Activated B cell treated with CpG ODN at 0.5 μM for 24 hours (primary cell): Measurements from ENCODE around the gene SMAD3. TPM values are rescaled to one million over a fixed set of nuclear protein-coding genes. Genes with fewer than 3 reads are reported as not detected.
"Not testable (repeated sequence)": the region's sequence is repeated elsewhere in the genome, so short reads cannot be mapped to it uniquely, and the experiment has no call there.

Source experiments
- ATAC-seq: fragments of 200-7000 bp; cut with Tn5 transposase; one replicate; pipeline ENCODE4 v1.10.0; 2021; ENCODE audit warnings: low read depth, mild to moderate bottlenecking, moderate library complexity
- CTCF ChIA-PET: fragments of 350-600 bp; sonication (Branson Sonifier 250); formaldehyde crosslinking; loops from one replicate; lab custom pipeline; 2021; ENCODE audit warnings: antibody characterized with exemption; lab: Charles Lee
- POLR2A ChIA-PET: fragments of 350-600 bp; sonication (Branson Sonifier 250); formaldehyde crosslinking; loops from one replicate; lab custom pipeline; 2021; ENCODE audit warnings: antibody characterized with exemption; lab: Charles Lee
- DNase-seq: peaks from one replicate; pipeline ENCODE4 v3.0.0; 2022
- H3K27ac Mint-ChIP-seq: one replicate; pipeline ENCODE4 v1.8.0; 2020; ENCODE audit warnings: mixed read lengths
- H3K27me3 Mint-ChIP-seq: one replicate; pipeline ENCODE4 v1.8.0; 2021; ENCODE audit warnings: mixed read lengths
- H3K36me3 Mint-ChIP-seq: one replicate; pipeline ENCODE4 v1.8.0; 2021; ENCODE audit warnings: low read depth, mixed read lengths
- H3K4me1 Mint-ChIP-seq: one replicate; pipeline ENCODE4 v1.8.0; 2021; ENCODE audit warnings: mixed read lengths
- H3K4me3 Mint-ChIP-seq: one replicate; pipeline ENCODE4 v1.8.0; 2020; ENCODE audit warnings: mild to moderate bottlenecking, mixed read lengths
- H3K9me3 Mint-ChIP-seq: one replicate; pipeline ENCODE4 v1.8.0; 2020; ENCODE audit warnings: mixed read lengths
- intact Hi-C: fragments of 100-400 bp; cut with micrococcal nuclease; formaldehyde crosslinking; loops from one replicate; pipeline ENCODE4 v1.15.1; 2024
- total RNA-seq: library from RNA; stranded (reverse); gene quantifications from 2 replicates; pipeline ENCODE4 v1.2.3, GENCODE V29; 2022
- TF ChIP-seq, protein P1 (sequence below): fragments of 200-600 bp; IDR thresholded peaks from one replicate; pipeline ENCODE4 v1.8.0; 2022; ENCODE audit warnings: antibody characterized with exemption, mild to moderate bottlenecking

Gene SMAD3
- total RNA-seq, 1 donor from 2014 or later: 118 TPM

DNA sequence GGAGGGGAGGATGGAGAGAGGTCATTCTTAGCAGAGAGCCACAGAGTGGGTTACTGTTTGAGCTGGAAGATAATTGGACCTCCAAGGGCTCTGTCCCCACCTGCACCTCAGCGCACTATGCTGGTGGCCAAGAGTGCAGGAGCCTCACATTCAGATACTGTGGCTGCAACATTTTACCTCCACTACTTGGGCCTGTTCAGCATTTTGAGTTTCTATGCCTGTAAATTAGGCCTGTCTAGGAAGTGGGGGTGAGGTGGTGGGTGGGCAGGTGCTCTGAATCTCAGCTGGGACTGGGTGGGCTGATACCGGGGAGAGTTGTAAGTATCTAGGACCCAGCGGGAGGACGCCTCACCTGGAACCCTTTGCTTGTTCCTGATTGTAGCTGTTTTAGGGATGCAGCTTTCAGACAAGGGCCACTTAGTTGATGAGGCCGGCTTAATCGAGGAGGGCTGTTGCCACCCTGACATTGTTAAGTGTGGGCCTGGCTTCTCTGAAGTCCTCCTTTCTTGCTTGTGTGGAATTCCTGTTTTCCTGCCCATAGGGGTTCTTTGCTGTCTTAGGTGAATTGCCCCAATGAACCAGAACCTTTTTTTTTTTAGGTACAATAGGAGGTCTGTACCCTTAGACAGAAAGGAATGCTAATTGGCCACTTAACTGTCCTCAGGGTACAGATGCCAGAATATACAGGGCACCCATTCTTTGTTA, 83.8 kb downstream of the SMAD3 start:
- H3K4me3 Mint-ChIP-seq: peak overlapping the region; percentile 16
- ChIA-PET POLR2A (interaction anchor here (0.7 to 2.0 kb wide), 11 partner anchors 9 to 166 kb away, joined by 3 to 8 read pairs (median 5); no protein-coding TSS in a partner anchor), CTCF (interaction anchor here (1.2 kb wide), 1 partner anchor 68 kb away, joined by 4 read pairs; no protein-coding TSS in a partner anchor)
- no peak for ATAC-seq
- H3K4me1 Mint-ChIP-seq: peaks cover 92% of the 10 kb centered on the region
- intact Hi-C loops: loop anchor here (2.0 kb wide), 1 partner anchor 14 kb away; no protein-coding TSS in a partner anchor
- DNase-seq: no peak
- TF ChIP-seq, protein P1, sequence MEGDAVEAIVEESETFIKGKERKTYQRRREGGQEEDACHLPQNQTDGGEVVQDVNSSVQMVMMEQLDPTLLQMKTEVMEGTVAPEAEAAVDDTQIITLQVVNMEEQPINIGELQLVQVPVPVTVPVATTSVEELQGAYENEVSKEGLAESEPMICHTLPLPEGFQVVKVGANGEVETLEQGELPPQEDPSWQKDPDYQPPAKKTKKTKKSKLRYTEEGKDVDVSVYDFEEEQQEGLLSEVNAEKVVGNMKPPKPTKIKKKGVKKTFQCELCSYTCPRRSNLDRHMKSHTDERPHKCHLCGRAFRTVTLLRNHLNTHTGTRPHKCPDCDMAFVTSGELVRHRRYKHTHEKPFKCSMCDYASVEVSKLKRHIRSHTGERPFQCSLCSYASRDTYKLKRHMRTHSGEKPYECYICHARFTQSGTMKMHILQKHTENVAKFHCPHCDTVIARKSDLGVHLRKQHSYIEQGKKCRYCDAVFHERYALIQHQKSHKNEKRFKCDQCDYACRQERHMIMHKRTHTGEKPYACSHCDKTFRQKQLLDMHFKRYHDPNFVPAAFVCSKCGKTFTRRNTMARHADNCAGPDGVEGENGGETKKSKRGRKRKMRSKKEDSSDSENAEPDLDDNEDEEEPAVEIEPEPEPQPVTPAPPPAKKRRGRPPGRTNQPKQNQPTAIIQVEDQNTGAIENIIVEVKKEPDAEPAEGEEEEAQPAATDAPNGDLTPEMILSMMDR: no peak
- peak overlapping the region; percentile 57 for H3K27ac Mint-ChIP-seq
- H3K9me3 Mint-ChIP-seq: no peaks in the 10 kb centered on the region
- no peaks in the 10 kb centered on the region for H3K27me3 Mint-ChIP-seq
- H3K36me3 Mint-ChIP-seq: peaks cover 15% of the 10 kb centered on the region

DNA sequence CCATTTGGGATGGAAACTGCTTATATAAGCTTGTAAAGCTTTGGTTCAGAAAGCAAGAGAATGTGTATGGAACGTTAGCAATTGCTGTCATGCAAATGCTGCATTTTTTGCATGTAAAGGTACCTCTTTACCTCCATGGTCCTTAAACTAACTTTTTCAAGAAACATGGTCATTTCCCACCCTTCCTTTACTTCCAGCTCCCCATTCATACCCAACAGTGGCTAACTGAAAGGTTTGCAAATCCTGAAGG, 84.3 kb downstream of the SMAD3 start:
- POLR2A ChIA-PET: interaction anchor here (0.7 to 2.0 kb wide), 6 partner anchors 27 to 166 kb away, joined by 3 to 6 read pairs (median 4); no protein-coding TSS in a partner anchor
- CTCF ChIA-PET: no interaction called here
- intact Hi-C loops: loop anchor here (2.0 kb wide), 1 partner anchor 13 kb away; no protein-coding TSS in a partner anchor

DNA sequence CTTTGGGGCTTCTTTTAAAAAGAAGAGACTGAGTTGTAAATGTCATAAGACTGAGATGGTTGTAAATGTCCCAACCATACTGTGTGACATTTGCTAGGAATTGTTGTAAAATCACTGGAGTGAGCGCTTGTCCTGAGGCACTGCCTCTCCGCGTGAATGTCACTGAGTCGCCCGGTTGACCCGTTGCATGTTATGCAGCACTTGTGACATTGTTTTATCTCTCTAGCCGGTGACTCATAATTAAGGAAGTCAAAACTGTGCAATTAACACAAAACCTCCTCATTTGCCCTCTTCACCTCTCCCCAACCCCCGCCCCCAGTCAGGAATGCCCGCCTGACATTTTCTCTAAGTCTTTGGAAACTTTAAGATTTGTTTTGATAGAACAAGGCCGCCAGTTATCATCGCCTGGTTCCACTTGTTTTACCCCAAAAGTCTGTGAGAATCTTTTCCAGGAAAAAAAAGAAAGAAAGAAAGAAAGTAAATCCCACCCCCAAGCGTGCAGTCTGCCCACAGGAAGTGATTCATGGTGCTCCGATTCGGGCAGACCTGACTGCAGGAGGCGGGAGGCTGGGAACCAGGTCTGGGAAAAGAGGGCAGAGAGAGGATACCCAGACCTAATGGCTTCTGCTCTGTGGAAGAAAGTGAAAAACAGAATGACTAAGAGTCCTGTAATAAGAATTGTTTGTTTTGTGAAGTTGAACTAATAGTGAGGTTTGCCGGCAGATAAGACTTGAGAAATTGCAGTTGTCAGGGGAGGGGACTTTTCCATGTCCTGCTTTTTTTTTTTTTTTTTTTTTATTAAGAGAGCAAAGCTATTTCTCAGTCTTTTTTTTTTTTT, 84.8 kb downstream of the SMAD3 start:
- TF ChIP-seq, protein P1: no peak
- intact Hi-C loops: no loop called here
- ChIA-PET CTCF (no interaction called here), POLR2A (interaction anchor here (0.6 to 2.0 kb wide), 7 partner anchors 28 to 165 kb away, joined by 3 to 6 read pairs (median 3); no protein-coding TSS in a partner anchor)
- H3K27me3 Mint-ChIP-seq: no peaks in the 10 kb centered on the region
- H3K9me3 Mint-ChIP-seq: no peaks in the 10 kb centered on the region
- H3K4me1 Mint-ChIP-seq: peaks cover 90% of the 10 kb centered on the region
- peak overlapping the region; percentile 21 for H3K4me3 Mint-ChIP-seq
- DNase-seq: no peak
- H3K27ac Mint-ChIP-seq: peak overlapping the region; percentile 25
- ATAC-seq: peak; percentile 48
- peaks cover 20% of the 10 kb centered on the region for H3K36me3 Mint-ChIP-seq

More for the DNA sequence above, 84.3 kb downstream of the SMAD3 start:
- Mint-ChIP-seq H3K27me3 (no peaks in the 10 kb centered on the region), H3K4me1 (peaks cover 90% of the 10 kb centered on the region), H3K9me3 (no peaks in the 10 kb centered on the region), H3K4me3 (no peak overlapping the region), H3K36me3 (peaks cover 18% of the 10 kb centered on the region), H3K27ac (peak overlapping the region; percentile 25)
- DNase-seq (no peak), ATAC-seq (no peak)
- TF ChIP-seq, protein P1: no peak

GRCh38 chr15:67152429-67152828, 87.0 kb downstream of the SMAD3 start:
- POLR2A ChIA-PET: interaction anchor here (0.9 kb wide), 1 partner anchor 31 kb away, joined by 3 read pairs; no protein-coding TSS in a partner anchor
- Mint-ChIP-seq H3K4me3 (no peak overlapping the region), H3K27ac (peak overlapping the region; percentile 18), H3K4me1 (peaks cover 86% of the 10 kb centered on the region), H3K27me3 (no peaks in the 10 kb centered on the region), H3K9me3 (no peaks in the 10 kb centered on the region), H3K36me3 (peaks cover 33% of the 10 kb centered on the region)
- DNase-seq (no peak), ATAC-seq (no peak)
- CTCF ChIA-PET: no interaction called here
- TF ChIP-seq, protein P1: no peak
- intact Hi-C loops: no loop called here

DNA sequence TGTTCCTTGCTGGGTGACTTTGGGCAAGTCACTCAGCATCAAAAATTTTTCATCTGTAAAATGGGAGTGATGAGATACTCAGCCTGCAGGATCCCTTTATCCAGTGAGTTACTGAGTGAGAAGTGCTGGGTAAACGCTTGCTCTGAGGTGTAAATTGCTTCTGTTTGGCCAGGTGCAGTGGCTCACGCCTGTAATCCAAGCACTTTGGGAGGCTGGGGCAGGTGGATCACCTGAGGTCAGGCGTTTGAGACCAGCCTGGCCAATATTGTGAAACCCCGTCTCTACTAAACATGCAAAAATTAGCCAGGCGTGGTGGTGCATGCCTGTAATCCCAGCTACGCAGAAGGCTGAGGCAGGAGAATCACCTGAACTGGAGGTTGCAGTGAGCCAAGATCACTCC, 87.6 kb downstream of the SMAD3 start:
- Mint-ChIP-seq H3K4me3 (peak overlapping the region; percentile 13), H3K36me3 (peaks cover 38% of the 10 kb centered on the region), H3K27ac (peak overlapping the region; percentile 36), H3K4me1 (peaks cover 86% of the 10 kb centered on the region)
- DNase-seq, CTCF ChIA-PET, H3K9me3 Mint-ChIP-seq, H3K27me3 Mint-ChIP-seq, ATAC-seq, intact Hi-C loops: not testable (repeated sequence)
- POLR2A ChIA-PET: interaction anchor here (0.6 kb wide), 1 partner anchor 52 kb away, joined by 7 read pairs; no protein-coding TSS in a partner anchor
